ENCODE results near the gene RAB35.

GRCh38 chr12:120093336-120093591 lies 23.3 kb downstream of the RAB35 start:
- TF ChIP-seq CTCF (IDR thresholded peaks at IDR 0.05) = no peak
- TF ChIP-seq POLR2AphosphoS5 (IDR thresholded peaks at IDR 0.05) = no peak
- no peak for TF ChIP-seq EP300 (IDR thresholded peaks at IDR 0.05)
- TF ChIP-seq POLR2A (IDR thresholded peaks at IDR 0.05) = no peak

All from stomach (tissue), 4 donors.